ENCODE results near the gene PCP4. TPM values are rescaled to one million over a fixed set of nuclear protein-coding genes. Genes with fewer than 3 reads are reported as not detected.

The PCP4 gene
- total RNA-seq, 1 experiment from 2014 or later: not detected

GRCh38 chr21:39951183-39952101, 84.2 kb downstream of the PCP4 start:
- no peak for DNase-seq (ENCODE audit: low read depth, low spot score)
- in situ Hi-C loops (cut with HindIII; ENCODE audit: low pct_unique_long_range_greater_than_20kb, low sequenced_read_pairs): no loop called here

- no peak for DNase-seq (ENCODE audit: low read depth, low spot score)
- in situ Hi-C loops (cut with HindIII; ENCODE audit: low pct_unique_long_range_greater_than_20kb, low sequenced_read_pairs): no loop called here
These were observed 85.0 kb downstream of the PCP4 start for GRCh38 chr21:39952265-39952664.

GRCh38 chr21:39954570-39954969, 87.3 kb downstream of the PCP4 start:
- no peak for DNase-seq (ENCODE audit: low read depth, low spot score)
- in situ Hi-C loops (cut with HindIII; ENCODE audit: low pct_unique_long_range_greater_than_20kb, low sequenced_read_pairs): no loop called here

GRCh38 chr21:39955326-39955725, 88.1 kb downstream of the PCP4 start:
- DNase-seq (ENCODE audit: low read depth, low spot score): no peak
- in situ Hi-C loops (cut with HindIII; ENCODE audit: low pct_unique_long_range_greater_than_20kb, low sequenced_read_pairs): no loop called here

- in situ Hi-C loops (cut with HindIII; ENCODE audit: low pct_unique_long_range_greater_than_20kb, low sequenced_read_pairs): no loop called here
- DNase-seq (ENCODE audit: low read depth, low spot score): no peak
These were observed 89.3 kb downstream of the PCP4 start for GRCh38 chr21:39956586-39956985.

GRCh38 chr21:39958731-39959130, 91.5 kb downstream of the PCP4 start:
- no peak for DNase-seq (ENCODE audit: low read depth, low spot score)

GRCh38 chr21:39961251-39961650, 94.0 kb downstream of the PCP4 start:
- no peak for DNase-seq (ENCODE audit: low read depth, low spot score)

More at GRCh38 chr21:39958731-39959130, 91.5 kb downstream of the PCP4 start:
- in situ Hi-C loops (cut with HindIII; ENCODE audit: low pct_unique_long_range_greater_than_20kb, low sequenced_read_pairs): no loop called here

GRCh38 chr21:39965026-39965425, 97.8 kb downstream of the PCP4 start:
- in situ Hi-C loops (cut with HindIII; ENCODE audit: low pct_unique_long_range_greater_than_20kb, low sequenced_read_pairs): no loop called here
- no peak for DNase-seq (ENCODE audit: low read depth, low spot score)

More at GRCh38 chr21:39961251-39961650, 94.0 kb downstream of the PCP4 start:
- in situ Hi-C loops (cut with HindIII; ENCODE audit: low pct_unique_long_range_greater_than_20kb, low sequenced_read_pairs): no loop called here

GRCh38 chr21:39966786-39967185, 99.5 kb downstream of the PCP4 start:
- in situ Hi-C loops (cut with HindIII; ENCODE audit: low pct_unique_long_range_greater_than_20kb, low sequenced_read_pairs): no loop called here
- no peak for DNase-seq (ENCODE audit: low read depth, low spot score)

GRCh38 chr21:39968010-39968409, 100.8 kb downstream of the PCP4 start:
- DNase-seq (ENCODE audit: low read depth, low spot score): no peak
- in situ Hi-C loops (cut with HindIII; ENCODE audit: low pct_unique_long_range_greater_than_20kb, low sequenced_read_pairs): no loop called here

- in situ Hi-C loops (cut with HindIII; ENCODE audit: low pct_unique_long_range_greater_than_20kb, low sequenced_read_pairs): no loop called here
- no peak for DNase-seq (ENCODE audit: low read depth, low spot score)
These were observed 102.6 kb downstream of the PCP4 start for GRCh38 chr21:39969691-39970364.

- in situ Hi-C loops (cut with HindIII; ENCODE audit: low pct_unique_long_range_greater_than_20kb, low sequenced_read_pairs): no loop called here
- DNase-seq (ENCODE audit: low read depth, low spot score): no peak
These were observed 104.7 kb downstream of the PCP4 start for GRCh38 chr21:39971956-39972355.

GRCh38 chr21:39972471-39972870, 105.2 kb downstream of the PCP4 start:
- in situ Hi-C loops (cut with HindIII; ENCODE audit: low pct_unique_long_range_greater_than_20kb, low sequenced_read_pairs): no loop called here
- DNase-seq (ENCODE audit: low read depth, low spot score): no peak

GRCh38 chr21:39972976-39973770, 105.9 kb downstream of the PCP4 start:
- in situ Hi-C loops (cut with HindIII; ENCODE audit: low pct_unique_long_range_greater_than_20kb, low sequenced_read_pairs): no loop called here
- no peak for DNase-seq (ENCODE audit: low read depth, low spot score)

GRCh38 chr21:39976800-39977199, 109.6 kb downstream of the PCP4 start:
- in situ Hi-C loops (cut with HindIII; ENCODE audit: low pct_unique_long_range_greater_than_20kb, low sequenced_read_pairs): no loop called here
- no peak for DNase-seq (ENCODE audit: low read depth, low spot score)

All from SK-MEL-5 (cell line).